ENCODE data around the gene SH2D5. TPM values are rescaled to one million over a fixed set of nuclear protein-coding genes. Genes with fewer than 3 reads are reported as not detected.

SH2D5 gene
- total RNA-seq, 1 experiment from 2014 or later: 10.4 TPM

DNA sequence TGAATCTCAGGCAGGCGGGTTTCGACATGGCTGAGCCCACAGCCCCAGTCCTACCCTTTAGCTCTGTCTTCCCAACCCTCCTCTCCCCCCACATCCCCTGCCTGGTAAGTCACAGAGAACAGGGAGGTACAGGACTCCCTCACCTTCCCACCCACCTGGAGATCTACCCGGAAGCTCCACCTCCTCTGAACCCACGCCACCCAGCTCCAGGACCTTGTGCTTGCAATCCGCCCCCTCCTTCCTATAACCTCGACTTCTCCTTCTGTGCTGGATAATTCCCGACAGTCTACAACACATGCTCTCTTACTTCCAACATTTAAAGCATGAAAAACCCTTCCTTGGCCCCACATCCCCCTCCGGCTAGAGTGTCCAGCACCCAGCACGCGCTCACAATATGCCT, 37.0 kb downstream of the SH2D5 start:
- H3K79me2 ChIP-seq (ENCODE audit: insufficient read depth, low read length): no peaks in the 10 kb centered on the region
- no peaks in the 10 kb centered on the region for H3K27me3 ChIP-seq (ENCODE audit: insufficient read depth, low read length)
- ATAC-seq (no peak), DNase-seq (ENCODE audit: low read depth, low spot score) (no peak)
- H3K4me3 ChIP-seq (replicated peaks in 1 of 2; ENCODE audit: low read depth in 1 of 2, low read length in 2 of 2): no peak overlapping the region
- no TSS peak for BruUV-seq (replicated peaks)
- no peaks in the 10 kb centered on the region for H3K9me3 ChIP-seq (ENCODE audit: control insufficient read depth in 1 of 2, insufficient read depth in 1 of 2, low read depth in 1 of 2, low read length in 2 of 2)
- H3K4me1 ChIP-seq (ENCODE audit: control insufficient read depth in 1 of 2, insufficient read depth in 2 of 2, low read length in 2 of 2): peaks cover 25 to 39% of the 10 kb centered on the region in 2 experiments
- no peak overlapping the region for H3K9ac ChIP-seq (ENCODE audit: low read length)
- ChIA-PET RAD21 (ENCODE audit: low non-redundant PET in 1 of 2, low total read pairs in 2 of 2, uncharacterized antibody in 2 of 2, unreplicated experiment in 2 of 2) (no interaction called here), CTCF (interaction anchor here (1.1 to 2.4 kb wide), 2 partner anchors 33 to 500 kb away, joined by 4 to 7 read pairs; no protein-coding TSS in a partner anchor), POLR2A (no interaction called here)
- H2AFZ ChIP-seq (ENCODE audit: low read depth, low read length, poor library complexity, severe bottlenecking): no peak overlapping the region
- H3K4me2 ChIP-seq (ENCODE audit: low read length): no peak overlapping the region; the same call in 1 of the 2 replicates
- no peaks in the 10 kb centered on the region for H3K9me2 ChIP-seq (ENCODE audit: insufficient read depth)
- H4K20me1 ChIP-seq (ENCODE audit: insufficient read depth): no peaks in the 10 kb centered on the region
- TF ChIP-seq ZNF274 (IDR thresholded peaks at IDR 0.05; ENCODE audit: low read depth, low read length) (no peak), EGR1 (IDR thresholded peaks at IDR 0.05; ENCODE audit: low read depth) (no peak), POLR2AphosphoS5 (IDR thresholded peaks at IDR 0.05; ENCODE audit: low read depth, low read length) (no peak), JUND (IDR thresholded peaks at IDR 0.05) (no peak), RAD21 (IDR thresholded peaks at IDR 0.05; ENCODE audit: low read depth) (no peak), SRF (IDR thresholded peaks at IDR 0.05; ENCODE audit: low read depth) (no peak), SIN3A (IDR thresholded peaks at IDR 0.05; ENCODE audit: low read depth) (no peak), EZH2phosphoT487 (IDR thresholded peaks at IDR 0.05; ENCODE audit: borderline replicate concordance) (no peak), ELF1 (IDR thresholded peaks at IDR 0.05; ENCODE audit: borderline replicate concordance, low read depth) (no peak), YY1 (IDR thresholded peaks at IDR 0.05; ENCODE audit: extremely low read depth, insufficient replicate concordance, low read depth, low read length) (no peak)
- TF ChIP-seq, protein P1, sequence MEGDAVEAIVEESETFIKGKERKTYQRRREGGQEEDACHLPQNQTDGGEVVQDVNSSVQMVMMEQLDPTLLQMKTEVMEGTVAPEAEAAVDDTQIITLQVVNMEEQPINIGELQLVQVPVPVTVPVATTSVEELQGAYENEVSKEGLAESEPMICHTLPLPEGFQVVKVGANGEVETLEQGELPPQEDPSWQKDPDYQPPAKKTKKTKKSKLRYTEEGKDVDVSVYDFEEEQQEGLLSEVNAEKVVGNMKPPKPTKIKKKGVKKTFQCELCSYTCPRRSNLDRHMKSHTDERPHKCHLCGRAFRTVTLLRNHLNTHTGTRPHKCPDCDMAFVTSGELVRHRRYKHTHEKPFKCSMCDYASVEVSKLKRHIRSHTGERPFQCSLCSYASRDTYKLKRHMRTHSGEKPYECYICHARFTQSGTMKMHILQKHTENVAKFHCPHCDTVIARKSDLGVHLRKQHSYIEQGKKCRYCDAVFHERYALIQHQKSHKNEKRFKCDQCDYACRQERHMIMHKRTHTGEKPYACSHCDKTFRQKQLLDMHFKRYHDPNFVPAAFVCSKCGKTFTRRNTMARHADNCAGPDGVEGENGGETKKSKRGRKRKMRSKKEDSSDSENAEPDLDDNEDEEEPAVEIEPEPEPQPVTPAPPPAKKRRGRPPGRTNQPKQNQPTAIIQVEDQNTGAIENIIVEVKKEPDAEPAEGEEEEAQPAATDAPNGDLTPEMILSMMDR (IDR thresholded peaks at IDR 0.05 in 2 of 3, conservative IDR thresholded peaks at IDR 0.05 in 1 of 3; ENCODE audit: borderline replicate concordance in 1 of 3, insufficient read depth in 1 of 3, low read depth in 2 of 3, low read length in 2 of 3): no peak
- intact Hi-C loops (cut with micrococcal nuclease): no loop called here
- no peaks in the 10 kb centered on the region for H3K36me3 ChIP-seq (ENCODE audit: control insufficient read depth in 1 of 2, insufficient read depth in 2 of 2, low read length in 2 of 2)
- no peak overlapping the region for H3K27ac ChIP-seq (ENCODE audit: low read depth, low read length)
